Gastroesophageal sphincter (tissue), 3 donors: ENCODE results near the gene GSK3B.

Experiments
- CTCF ChIP-seq, 4 experiments: fragments of 200-600 bp in 2 of 4; fragments of 450-650 bp in 2 of 4; sonication (generic) in 1 of 4; IDR thresholded peaks; one replicate each; pipeline ENCODE4 v1.5.1; 2017 to 2019; ENCODE audit warnings: antibody characterized with exemption in 4 of 4, mild to moderate bottlenecking in 2 of 4, moderate library complexity in 2 of 4
- EP300 ChIP-seq: sonication (generic); formaldehyde crosslinking; IDR thresholded peaks from one replicate; pipeline ENCODE4 v1.6.1; 2017; ENCODE audit warnings: antibody characterized with exemption, mild to moderate bottlenecking
- POLR2A ChIP-seq, 2 donors: fragments of 450-650 bp; IDR thresholded peaks; one replicate each; pipeline ENCODE4 v1.6.1; 2017; ENCODE audit warnings: antibody characterized with exemption in 2 of 2, mild to moderate bottlenecking in 2 of 2, moderate library complexity in 1 of 2
- POLR2AphosphoS5 ChIP-seq: sonication (generic); formaldehyde crosslinking; IDR thresholded peaks from one replicate; pipeline ENCODE4 v1.6.1; 2017; ENCODE audit warnings: antibody characterized with exemption

GRCh38 chr3:120052677-120053076 is 41.6 kb downstream of the GSK3B start:
- TF ChIP-seq CTCF (IDR thresholded peaks at IDR 0.05) (no peak), POLR2AphosphoS5 (no peak), EP300 (no peak), POLR2A (IDR thresholded peaks at IDR 0.05) (no peak)
